GM23338 (cell line): Measurements from ENCODE around the gene KLK11.

Experiments used
- EZH2 ChIP-seq: fragments of 200-600 bp; sonication (generic); IDR thresholded peaks from one replicate; pipeline ENCODE4 v1.8.0; 2017; ENCODE audit warnings: antibody characterized with exemption, mild to moderate bottlenecking, low read depth; ENCODE audit not compliant: unreplicated experiment
- POLR2AphosphoS5 ChIP-seq: IDR thresholded peaks from 2 replicates; pipeline ENCODE4 v1.6.1; 2016; ENCODE audit warnings: antibody characterized with exemption, low read depth
- TF ChIP-seq, protein P1 (sequence below), 2 experiments: fragments of 200-600 bp in 1 of 2; sonication (generic) in 1 of 2; conservative IDR thresholded peaks; 2 replicates each; pipeline versions ENCODE4 v1.5.1 to v1.6.1; 2016 to 2017; ENCODE audit warnings: antibody characterized with exemption in 2 of 2, low read depth in 2 of 2, mild to moderate bottlenecking in 2 of 2, moderate library complexity in 1 of 2
- TF ChIP-seq, protein P2 (sequence below): IDR thresholded peaks from one replicate; pipeline ENCODE4 v1.6.1; 2018; ENCODE audit warnings: antibody characterized with exemption; ENCODE audit not compliant: unreplicated experiment
- TF ChIP-seq, protein P3 (sequence below): IDR thresholded peaks from 2 replicates; pipeline ENCODE4 v1.6.1; 2016; ENCODE audit warnings: antibody characterized with exemption

DNA sequence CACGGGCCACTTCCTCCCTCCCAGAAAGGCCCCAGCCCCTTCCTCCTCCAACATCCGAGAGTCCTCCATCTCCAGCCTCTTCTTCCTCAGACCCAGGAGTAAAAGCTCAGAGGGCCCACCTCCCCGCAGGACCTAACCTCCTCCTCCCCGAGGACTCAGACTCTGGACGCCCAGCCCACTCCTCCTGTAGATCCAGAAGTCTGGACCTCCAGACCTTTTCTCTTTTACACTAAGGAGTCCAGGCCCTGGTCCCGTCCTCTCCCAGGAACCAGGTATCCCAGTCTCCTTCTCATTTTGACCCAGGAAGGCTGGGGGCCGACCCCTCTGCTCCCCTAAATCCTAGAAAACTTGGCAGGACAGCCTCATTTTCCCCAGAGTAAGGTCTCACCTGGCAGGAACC, 23.1 kb downstream of the KLK11 start:
- TF ChIP-seq, protein P1, sequence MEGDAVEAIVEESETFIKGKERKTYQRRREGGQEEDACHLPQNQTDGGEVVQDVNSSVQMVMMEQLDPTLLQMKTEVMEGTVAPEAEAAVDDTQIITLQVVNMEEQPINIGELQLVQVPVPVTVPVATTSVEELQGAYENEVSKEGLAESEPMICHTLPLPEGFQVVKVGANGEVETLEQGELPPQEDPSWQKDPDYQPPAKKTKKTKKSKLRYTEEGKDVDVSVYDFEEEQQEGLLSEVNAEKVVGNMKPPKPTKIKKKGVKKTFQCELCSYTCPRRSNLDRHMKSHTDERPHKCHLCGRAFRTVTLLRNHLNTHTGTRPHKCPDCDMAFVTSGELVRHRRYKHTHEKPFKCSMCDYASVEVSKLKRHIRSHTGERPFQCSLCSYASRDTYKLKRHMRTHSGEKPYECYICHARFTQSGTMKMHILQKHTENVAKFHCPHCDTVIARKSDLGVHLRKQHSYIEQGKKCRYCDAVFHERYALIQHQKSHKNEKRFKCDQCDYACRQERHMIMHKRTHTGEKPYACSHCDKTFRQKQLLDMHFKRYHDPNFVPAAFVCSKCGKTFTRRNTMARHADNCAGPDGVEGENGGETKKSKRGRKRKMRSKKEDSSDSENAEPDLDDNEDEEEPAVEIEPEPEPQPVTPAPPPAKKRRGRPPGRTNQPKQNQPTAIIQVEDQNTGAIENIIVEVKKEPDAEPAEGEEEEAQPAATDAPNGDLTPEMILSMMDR (conservative IDR thresholded peaks at IDR 0.05; ENCODE audit: low read depth in 2 of 2): no peak
- TF ChIP-seq, protein P2, sequence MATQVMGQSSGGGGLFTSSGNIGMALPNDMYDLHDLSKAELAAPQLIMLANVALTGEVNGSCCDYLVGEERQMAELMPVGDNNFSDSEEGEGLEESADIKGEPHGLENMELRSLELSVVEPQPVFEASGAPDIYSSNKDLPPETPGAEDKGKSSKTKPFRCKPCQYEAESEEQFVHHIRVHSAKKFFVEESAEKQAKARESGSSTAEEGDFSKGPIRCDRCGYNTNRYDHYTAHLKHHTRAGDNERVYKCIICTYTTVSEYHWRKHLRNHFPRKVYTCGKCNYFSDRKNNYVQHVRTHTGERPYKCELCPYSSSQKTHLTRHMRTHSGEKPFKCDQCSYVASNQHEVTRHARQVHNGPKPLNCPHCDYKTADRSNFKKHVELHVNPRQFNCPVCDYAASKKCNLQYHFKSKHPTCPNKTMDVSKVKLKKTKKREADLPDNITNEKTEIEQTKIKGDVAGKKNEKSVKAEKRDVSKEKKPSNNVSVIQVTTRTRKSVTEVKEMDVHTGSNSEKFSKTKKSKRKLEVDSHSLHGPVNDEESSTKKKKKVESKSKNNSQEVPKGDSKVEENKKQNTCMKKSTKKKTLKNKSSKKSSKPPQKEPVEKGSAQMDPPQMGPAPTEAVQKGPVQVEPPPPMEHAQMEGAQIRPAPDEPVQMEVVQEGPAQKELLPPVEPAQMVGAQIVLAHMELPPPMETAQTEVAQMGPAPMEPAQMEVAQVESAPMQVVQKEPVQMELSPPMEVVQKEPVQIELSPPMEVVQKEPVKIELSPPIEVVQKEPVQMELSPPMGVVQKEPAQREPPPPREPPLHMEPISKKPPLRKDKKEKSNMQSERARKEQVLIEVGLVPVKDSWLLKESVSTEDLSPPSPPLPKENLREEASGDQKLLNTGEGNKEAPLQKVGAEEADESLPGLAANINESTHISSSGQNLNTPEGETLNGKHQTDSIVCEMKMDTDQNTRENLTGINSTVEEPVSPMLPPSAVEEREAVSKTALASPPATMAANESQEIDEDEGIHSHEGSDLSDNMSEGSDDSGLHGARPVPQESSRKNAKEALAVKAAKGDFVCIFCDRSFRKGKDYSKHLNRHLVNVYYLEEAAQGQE: no peak
- TF ChIP-seq EZH2 (no peak), POLR2AphosphoS5 (no peak)
- TF ChIP-seq, protein P3, sequence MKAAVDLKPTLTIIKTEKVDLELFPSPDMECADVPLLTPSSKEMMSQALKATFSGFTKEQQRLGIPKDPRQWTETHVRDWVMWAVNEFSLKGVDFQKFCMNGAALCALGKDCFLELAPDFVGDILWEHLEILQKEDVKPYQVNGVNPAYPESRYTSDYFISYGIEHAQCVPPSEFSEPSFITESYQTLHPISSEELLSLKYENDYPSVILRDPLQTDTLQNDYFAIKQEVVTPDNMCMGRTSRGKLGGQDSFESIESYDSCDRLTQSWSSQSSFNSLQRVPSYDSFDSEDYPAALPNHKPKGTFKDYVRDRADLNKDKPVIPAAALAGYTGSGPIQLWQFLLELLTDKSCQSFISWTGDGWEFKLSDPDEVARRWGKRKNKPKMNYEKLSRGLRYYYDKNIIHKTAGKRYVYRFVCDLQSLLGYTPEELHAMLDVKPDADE: no peak
